ENCODE data around the gene C5AR2.
A peak's percentile ranks its signal among the peaks of the same experiment; 100 is the strongest.
"Not testable (repeated sequence)": the region's sequence is repeated elsewhere in the genome, so short reads cannot be mapped to it uniquely, and the experiment has no call there.

Gene C5AR2

DNA sequence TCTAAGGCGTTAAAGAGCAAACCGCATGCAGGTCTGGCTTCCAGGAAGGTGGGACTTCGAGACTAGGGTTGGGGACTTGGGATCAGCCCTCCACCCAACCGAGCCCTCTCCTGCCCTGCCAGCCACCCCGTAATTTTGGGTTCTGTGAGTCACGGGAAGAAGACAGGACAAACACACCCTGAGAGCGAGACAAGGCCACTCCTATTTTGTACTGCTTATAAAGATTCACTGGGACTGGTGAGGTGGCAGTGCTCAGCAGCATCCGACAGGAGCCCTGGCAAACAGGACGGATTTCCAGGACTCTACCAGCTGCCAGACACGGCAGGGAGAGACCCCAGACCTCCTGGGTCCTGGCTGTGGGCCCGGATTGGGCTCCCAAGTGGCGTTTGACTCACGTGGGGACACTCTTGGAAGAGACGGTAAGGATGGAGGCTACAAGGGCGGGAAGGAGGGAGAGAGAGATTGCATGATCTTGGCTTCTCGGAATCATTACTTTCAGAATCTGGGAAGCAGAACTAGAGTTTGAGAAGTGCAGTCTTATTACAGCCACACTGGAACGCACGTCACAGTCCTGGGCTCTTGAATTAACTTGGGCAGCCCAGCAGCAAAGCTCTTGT is at the start of gene C5AR2:
Gene C5AR2, plus strand, starts transcription at position 245 of the 617 bp plus-strand sequence. CDS start 8,625 bp downstream, outside the sequence.
- no peak for DNase-seq
- Histone ChIP-seq H3K27ac (no peak within 1 kb of the TSS), H3K9me3 (ENCODE audit: severe bottlenecking) (no peaks in the 10 kb centered on the region), H3K36me3 (no peaks in the 10 kb centered on the region), H3K4me3 (ENCODE audit: low read depth, low read length) (no peak within 1 kb of the TSS), H3K27me3 (ENCODE audit: insufficient read depth, low read depth, severe bottlenecking) (no peaks in the 10 kb centered on the region)
- TF ChIP-seq, protein P1, sequence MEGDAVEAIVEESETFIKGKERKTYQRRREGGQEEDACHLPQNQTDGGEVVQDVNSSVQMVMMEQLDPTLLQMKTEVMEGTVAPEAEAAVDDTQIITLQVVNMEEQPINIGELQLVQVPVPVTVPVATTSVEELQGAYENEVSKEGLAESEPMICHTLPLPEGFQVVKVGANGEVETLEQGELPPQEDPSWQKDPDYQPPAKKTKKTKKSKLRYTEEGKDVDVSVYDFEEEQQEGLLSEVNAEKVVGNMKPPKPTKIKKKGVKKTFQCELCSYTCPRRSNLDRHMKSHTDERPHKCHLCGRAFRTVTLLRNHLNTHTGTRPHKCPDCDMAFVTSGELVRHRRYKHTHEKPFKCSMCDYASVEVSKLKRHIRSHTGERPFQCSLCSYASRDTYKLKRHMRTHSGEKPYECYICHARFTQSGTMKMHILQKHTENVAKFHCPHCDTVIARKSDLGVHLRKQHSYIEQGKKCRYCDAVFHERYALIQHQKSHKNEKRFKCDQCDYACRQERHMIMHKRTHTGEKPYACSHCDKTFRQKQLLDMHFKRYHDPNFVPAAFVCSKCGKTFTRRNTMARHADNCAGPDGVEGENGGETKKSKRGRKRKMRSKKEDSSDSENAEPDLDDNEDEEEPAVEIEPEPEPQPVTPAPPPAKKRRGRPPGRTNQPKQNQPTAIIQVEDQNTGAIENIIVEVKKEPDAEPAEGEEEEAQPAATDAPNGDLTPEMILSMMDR (IDR thresholded peaks at IDR 0.05; ENCODE audit: low read depth, low read length): no peak

DNA sequence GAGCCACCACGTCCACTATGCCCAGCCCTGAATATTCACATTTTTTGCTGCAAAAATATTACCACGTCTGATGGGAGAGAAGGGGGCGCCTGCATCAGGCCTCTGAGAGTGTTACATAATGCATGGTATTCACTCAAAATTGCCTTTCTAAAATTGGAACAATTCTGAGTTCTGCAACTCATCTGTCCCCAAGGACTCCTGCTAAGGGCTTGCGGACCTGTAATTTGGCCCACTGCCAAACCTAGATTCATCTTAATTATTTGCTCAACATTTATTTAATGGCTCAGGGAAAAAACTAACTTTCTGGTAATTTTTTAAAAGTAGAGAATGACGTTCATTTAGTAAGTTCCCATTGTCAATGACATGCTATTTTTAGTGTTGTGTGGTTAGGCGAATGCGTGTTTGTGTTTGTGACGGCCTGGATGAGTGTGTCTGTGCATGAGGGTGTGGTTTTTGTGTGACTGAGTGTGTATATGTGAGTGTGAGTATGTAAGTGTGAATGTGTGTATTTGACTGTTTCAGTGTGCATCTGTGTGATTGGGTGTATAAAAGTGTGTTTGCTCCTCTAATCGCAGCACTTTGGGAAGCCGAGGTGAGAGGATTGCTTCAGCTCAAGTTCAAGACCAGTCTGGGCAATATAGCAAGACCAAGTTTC is 48.4 kb upstream of the C5AR2 start:
- Histone ChIP-seq H3K4me3 (ENCODE audit: low read depth, low read length) (no peak overlapping the region), H3K9me3 (ENCODE audit: severe bottlenecking) (no peaks in the 10 kb centered on the region), H3K27me3 (ENCODE audit: insufficient read depth, low read depth, severe bottlenecking) (no peaks in the 10 kb centered on the region), H3K27ac (no peak overlapping the region), H3K36me3 (peaks cover 36% of the 10 kb centered on the region)
- TF ChIP-seq, protein P1 (IDR thresholded peaks at IDR 0.05; ENCODE audit: low read depth, low read length): no peak
- no peak for DNase-seq

DNA sequence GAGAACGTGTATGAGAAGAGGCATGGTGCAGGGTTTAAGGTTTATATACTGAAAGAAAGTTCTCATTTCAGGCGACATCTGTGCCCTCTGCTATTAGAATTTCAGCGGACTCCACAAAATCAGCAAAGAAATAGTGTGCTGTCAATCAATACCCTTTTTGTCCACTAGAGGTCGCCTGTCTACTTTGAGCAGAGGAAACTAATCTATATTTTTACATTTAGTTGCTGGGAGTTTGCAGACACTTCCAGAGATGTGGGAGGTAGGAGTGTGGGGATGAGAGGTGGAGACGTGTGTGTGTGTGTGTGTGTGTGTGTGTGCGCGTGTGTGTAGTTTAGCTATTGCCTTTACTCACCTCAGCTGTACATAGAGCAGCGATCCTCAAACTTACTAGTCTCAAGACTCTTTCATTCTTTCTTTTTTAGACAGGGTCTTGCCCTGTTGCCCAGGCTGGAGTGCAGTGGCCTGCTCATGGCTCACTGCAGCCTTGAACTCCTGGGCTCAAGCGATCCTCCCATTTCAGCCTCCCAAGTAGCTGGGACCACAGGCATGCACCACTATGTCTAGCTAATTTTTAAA is 47.6 kb upstream of the C5AR2 start:
- Histone ChIP-seq H3K27me3 (ENCODE audit: insufficient read depth, low read depth, severe bottlenecking) (no peaks in the 10 kb centered on the region), H3K36me3 (peaks cover 32% of the 10 kb centered on the region), H3K27ac (no peak overlapping the region), H3K9me3 (ENCODE audit: severe bottlenecking) (no peaks in the 10 kb centered on the region), H3K4me3 (ENCODE audit: low read depth, low read length) (no peak overlapping the region)
- DNase-seq: peak; percentile 30
- TF ChIP-seq, protein P1 (IDR thresholded peaks at IDR 0.05; ENCODE audit: low read depth, low read length): peak; percentile 53

DNA sequence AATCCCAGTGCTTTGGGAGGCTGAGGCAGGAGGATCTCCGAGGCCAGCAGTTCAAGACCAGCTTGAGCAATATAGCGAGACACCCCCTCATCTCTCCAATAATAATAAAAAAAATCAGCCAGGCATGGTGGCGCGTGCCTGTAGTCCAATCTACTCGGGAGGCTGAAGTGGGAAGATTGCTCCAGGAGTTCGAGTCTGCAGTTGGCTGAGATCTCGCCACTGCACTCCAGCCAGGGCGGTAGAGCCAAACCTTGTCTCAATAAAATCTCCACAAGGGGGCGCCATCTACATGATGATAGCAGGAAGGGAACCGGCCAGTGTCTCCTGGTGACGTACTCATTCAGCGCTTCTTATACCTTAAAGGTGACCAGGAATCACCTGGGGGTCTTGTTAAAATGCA is 35.9 kb upstream of the C5AR2 start:
- Histone ChIP-seq H3K4me3 (ENCODE audit: low read depth, low read length) (no peak overlapping the region), H3K9me3 (ENCODE audit: severe bottlenecking) (no peaks in the 10 kb centered on the region), H3K36me3 (peaks cover 21% of the 10 kb centered on the region), H3K27ac (no peak overlapping the region), H3K27me3 (ENCODE audit: insufficient read depth, low read depth, severe bottlenecking) (no peaks in the 10 kb centered on the region)
- DNase-seq: peak; percentile 89
- TF ChIP-seq, protein P1 (IDR thresholded peaks at IDR 0.05; ENCODE audit: low read depth, low read length): peak; percentile 49

DNA sequence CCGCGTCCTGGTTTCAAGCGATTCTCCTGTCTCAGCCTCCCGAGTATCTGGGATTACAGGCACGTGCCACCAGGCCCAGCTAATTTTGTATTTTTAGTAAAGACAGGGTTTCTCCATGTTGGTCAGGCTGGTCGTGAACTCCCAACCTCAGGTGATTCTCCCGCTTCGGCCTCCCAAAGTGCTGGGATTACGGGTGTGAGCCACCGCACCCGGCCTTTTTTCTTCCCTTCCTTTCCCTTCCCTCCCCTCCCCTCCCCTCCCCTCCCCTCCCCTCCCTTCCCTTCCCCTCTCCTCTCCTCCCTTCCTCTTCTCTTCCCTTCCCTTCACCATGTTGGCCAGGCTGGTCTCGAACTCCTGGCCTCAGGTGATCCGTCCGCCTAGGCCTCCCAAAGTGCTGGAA is 31.1 kb upstream of the C5AR2 start:
- not testable (repeated sequence) for H3K36me3 ChIP-seq; H3K9me3 ChIP-seq (ENCODE audit: severe bottlenecking); H3K4me3 ChIP-seq (ENCODE audit: low read depth, low read length); H3K27me3 ChIP-seq (ENCODE audit: insufficient read depth, low read depth, severe bottlenecking); DNase-seq; H3K27ac ChIP-seq

DNA sequence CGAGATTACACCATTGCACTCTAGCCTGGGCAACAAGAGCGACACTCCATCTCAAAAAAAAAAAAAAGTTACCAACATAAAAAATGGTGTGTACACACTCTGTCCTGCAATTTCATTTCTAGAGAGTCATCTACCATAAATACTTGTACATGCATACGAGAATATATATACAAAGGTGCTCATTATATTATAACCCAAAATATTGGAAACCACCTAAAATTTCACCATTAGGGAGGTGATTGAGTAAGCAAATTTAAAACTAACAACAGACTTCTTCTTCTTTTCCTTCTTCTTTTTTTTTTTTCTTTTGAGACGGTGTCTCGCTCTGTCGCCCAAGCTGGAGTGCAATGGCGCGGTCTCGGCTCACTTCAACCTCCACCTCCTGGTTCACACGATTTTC is 29.7 kb upstream of the C5AR2 start:
- H3K4me3 ChIP-seq (ENCODE audit: low read depth, low read length): no peak overlapping the region
- no peaks in the 10 kb centered on the region for H3K9me3 ChIP-seq (ENCODE audit: severe bottlenecking)
- no peak for DNase-seq
- TF ChIP-seq, protein P1 (IDR thresholded peaks at IDR 0.05; ENCODE audit: low read depth, low read length): no peak
- no peak overlapping the region for H3K27ac ChIP-seq
- peaks cover 3% of the 10 kb centered on the region; the same call in 1 of the 2 replicates for H3K36me3 ChIP-seq
- no peaks in the 10 kb centered on the region for H3K27me3 ChIP-seq (ENCODE audit: insufficient read depth, low read depth, severe bottlenecking)
